ENCODE data around the gene EPG5.
"Not testable (repeated sequence)": the region's sequence is repeated elsewhere in the genome, so short reads cannot be mapped to it uniquely, and the experiment has no call there.

The EPG5 gene

DNA sequence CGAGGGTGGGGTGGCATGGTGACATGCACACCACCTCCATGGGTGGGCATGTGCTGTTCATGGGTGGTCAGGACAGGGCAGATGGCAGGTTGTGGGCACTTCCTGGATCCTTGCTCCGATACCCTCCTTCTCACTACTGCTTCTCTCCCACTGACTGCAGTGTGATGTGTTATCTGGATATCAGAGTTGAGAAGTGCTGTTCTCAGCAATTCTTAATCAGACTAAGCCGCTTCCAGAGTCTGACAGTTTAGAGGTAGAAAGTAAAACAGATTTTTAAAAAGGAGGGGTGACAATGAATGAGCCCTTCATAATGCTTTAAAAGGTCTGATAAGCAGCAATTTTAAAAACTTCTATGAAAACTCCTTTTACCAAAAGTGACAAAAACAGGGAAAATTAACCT is 107.8 kb downstream of the EPG5 start:
- no peak overlapping the region for H3K27ac ChIP-seq
- TF ChIP-seq, protein P1, sequence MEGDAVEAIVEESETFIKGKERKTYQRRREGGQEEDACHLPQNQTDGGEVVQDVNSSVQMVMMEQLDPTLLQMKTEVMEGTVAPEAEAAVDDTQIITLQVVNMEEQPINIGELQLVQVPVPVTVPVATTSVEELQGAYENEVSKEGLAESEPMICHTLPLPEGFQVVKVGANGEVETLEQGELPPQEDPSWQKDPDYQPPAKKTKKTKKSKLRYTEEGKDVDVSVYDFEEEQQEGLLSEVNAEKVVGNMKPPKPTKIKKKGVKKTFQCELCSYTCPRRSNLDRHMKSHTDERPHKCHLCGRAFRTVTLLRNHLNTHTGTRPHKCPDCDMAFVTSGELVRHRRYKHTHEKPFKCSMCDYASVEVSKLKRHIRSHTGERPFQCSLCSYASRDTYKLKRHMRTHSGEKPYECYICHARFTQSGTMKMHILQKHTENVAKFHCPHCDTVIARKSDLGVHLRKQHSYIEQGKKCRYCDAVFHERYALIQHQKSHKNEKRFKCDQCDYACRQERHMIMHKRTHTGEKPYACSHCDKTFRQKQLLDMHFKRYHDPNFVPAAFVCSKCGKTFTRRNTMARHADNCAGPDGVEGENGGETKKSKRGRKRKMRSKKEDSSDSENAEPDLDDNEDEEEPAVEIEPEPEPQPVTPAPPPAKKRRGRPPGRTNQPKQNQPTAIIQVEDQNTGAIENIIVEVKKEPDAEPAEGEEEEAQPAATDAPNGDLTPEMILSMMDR (IDR thresholded peaks at IDR 0.05) = no peak
- no peak for TF ChIP-seq ZFX (IDR thresholded peaks at IDR 0.05; ENCODE audit: borderline replicate concordance)

DNA sequence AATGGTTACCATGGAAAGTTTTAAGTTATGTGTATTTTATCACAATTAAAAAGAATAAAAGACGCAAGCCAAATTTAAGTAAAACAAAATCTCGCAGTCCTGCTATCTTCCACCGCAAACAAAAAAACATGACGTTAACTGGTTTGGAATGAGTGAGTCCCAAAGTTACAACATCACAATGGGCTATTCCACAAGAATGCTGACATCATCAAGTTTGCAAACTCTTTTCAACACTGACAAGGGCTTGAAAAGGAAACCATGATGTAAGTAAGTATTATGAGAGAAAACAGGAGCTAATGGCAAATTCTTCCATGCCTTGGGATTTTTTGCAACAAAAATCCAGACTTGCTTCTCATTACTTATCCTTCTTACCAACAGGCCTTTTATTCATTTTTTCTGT is 110.6 kb downstream of the EPG5 start:
- TF ChIP-seq, protein P1 (IDR thresholded peaks at IDR 0.05) = no peak
- no peak for TF ChIP-seq ZFX (IDR thresholded peaks at IDR 0.05; ENCODE audit: borderline replicate concordance)
- no peak overlapping the region for H3K27ac ChIP-seq

DNA sequence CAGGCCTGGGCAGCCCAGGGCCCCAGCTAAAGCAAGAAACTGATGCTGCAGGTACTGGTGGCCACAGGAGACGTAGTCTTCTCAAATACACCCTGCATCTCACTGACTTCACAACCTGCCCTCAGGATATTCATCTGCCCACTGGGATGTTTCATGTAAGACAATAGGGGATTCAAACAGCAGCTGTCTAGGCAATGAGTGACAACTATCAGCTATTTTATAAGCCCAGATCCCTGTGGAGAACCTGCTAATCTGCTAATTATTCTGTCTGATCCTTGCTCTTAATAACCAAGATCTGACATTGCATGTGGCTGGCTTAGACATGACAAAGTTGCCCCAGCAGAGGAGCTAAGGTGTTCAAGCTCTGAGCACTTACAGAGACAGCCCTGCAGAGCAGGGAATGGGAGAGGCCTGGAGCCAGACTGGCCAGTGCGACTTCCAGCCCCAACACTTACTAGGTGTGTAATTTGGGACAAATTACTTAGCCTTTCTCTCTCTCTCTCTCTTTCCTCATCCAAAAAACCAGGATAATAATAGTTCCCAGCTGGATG is 113.0 kb downstream of the EPG5 start:
- H3K27ac ChIP-seq = no peak overlapping the region
- TF ChIP-seq ZFX (IDR thresholded peaks at IDR 0.05; ENCODE audit: borderline replicate concordance) = no peak
- TF ChIP-seq, protein P1 (IDR thresholded peaks at IDR 0.05) = no peak

DNA sequence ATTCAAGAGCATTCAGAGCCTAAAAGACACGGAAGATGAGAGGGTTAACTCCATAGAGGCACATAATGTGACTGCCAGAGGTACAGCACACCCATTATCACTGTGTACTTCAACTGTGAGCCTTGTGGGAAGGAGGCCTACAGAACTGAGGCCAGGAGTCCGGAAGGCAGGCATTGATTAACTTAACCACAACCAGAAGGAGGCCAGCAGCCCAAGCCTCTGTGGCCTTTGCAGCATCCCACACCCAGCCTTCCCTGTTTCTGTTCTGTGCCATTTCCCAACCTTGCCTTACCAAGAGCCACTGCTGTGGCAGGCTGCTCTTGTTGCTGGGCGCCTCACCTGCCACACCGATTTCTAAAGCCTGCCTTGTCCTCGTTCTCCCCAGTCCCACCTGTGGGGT is 114.5 kb downstream of the EPG5 start:
- no peak overlapping the region for H3K27ac ChIP-seq
- TF ChIP-seq, protein P1 (IDR thresholded peaks at IDR 0.05) = no peak
- no peak for TF ChIP-seq ZFX (IDR thresholded peaks at IDR 0.05; ENCODE audit: borderline replicate concordance)

DNA sequence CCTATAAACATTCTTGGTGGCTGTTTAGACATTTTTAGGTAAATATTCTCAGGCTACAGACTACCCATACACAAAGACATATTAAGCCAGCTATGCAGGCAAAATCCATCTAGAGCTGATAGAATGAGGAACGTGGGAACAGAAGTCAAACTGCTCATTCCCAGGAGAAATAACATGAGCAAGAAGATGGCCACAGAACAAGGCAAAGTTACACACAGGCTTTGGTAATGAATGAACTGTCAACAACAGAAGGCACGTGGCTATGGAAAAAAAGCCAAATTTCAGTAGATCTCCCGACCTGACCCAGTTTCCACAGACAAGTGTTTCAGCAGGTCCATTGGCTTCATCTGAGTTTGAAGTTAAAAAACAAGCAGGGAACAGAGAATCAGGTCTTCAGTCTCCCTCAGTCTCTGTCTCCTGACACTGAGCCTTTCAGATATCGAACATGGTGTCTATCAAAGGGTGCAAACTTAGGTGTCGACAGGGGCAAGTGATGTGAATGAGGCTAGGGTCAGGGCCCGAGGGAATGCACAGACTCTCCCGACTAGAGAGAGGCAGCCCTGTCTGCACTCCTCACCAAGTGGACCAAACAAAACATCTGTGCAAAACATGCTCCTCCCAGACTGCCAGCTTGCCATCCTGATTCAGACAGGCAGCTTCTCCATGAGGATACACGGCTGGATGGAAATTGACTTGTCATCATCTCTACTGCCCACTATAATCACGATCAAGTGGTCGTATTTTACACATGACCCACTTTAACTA is 115.8 kb downstream of the EPG5 start:
- H3K27ac ChIP-seq = no peak overlapping the region
- TF ChIP-seq ZFX (IDR thresholded peaks at IDR 0.05; ENCODE audit: borderline replicate concordance) = no peak
- TF ChIP-seq, protein P1 (IDR thresholded peaks at IDR 0.05) = no peak

DNA sequence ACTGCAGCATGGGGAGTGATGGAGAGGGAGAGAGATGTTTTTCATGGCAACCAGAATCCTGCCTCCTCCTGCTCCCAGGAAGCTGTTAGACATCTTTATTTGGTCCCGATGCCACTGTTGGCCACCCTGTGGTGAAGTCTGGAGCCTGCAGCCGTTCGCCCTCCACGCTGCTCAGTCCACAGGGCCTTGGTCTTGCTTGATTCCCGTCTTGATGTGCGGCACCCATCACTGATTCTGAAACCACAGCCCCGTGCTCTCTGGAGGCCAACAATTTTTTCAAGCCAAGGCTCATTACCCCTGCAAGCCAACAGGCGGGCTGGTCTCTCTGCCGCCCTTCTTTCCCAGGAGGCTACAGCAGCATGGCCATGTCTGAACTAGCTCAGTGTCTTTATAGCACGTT is 117.1 kb downstream of the EPG5 start:
- TF ChIP-seq ZFX (IDR thresholded peaks at IDR 0.05; ENCODE audit: borderline replicate concordance) = no peak
- TF ChIP-seq, protein P1 (IDR thresholded peaks at IDR 0.05) = peak; percentile 20; the same call in 1 of the 2 replicates
- no peak overlapping the region for H3K27ac ChIP-seq

DNA sequence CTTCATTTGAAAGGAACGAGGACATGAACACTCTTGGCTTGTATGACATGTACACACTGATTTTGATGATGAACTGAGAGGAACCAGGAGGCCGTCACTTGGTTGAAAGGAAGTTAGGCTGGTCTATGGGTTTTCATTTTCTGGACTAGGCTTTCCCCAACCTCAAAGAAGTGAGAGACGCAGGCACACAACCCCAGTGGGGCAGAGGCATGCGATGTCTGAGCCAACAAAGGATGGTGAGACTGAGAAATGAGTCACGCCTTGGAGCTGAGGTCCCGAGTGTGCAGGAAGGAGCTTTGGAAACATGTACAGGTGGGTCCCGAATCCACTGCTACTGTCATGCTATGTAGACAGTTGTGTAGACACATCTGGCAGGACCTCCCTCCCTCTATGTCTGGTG is 117.6 kb downstream of the EPG5 start:
- TF ChIP-seq, protein P1 (IDR thresholded peaks at IDR 0.05) = no peak
- TF ChIP-seq ZFX (IDR thresholded peaks at IDR 0.05; ENCODE audit: borderline replicate concordance) = no peak
- H3K27ac ChIP-seq = no peak overlapping the region

DNA sequence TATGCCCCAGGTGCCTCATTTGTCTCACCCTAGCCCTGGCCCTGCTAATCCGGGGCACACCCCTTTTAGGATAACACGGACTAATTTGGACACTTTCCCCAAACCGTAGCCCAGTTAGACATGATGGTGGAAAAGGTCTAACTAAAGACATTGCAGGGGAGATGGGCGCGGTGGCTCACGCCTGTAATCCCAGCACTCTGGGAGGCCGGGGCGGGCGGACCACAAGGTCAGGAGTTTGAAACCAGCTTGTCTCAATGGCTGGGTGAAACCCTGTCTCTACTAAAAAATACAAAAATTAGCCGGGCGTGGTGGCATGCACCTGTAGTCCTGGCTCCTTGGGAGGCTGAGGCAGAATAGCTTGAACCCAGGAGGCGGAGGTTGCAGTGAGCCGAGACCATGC is 118.5 kb downstream of the EPG5 start:
- not testable (repeated sequence) for H3K27ac ChIP-seq
